ENCODE data around the gene TRMT11.
"Not testable (repeated sequence)": the region's sequence is repeated elsewhere in the genome, so short reads cannot be mapped to it uniquely, and the experiment has no call there.

TRMT11 gene

GRCh38 chr6:125986301-125987025 lies at the start of gene TRMT11:
Gene TRMT11 (plus strand): TSS chr6:125986540. CDS start chr6:125986551, 11 bp downstream.
- DNase-seq (ENCODE audit: low spot score): peak; percentile 92

- no peak for DNase-seq (ENCODE audit: low spot score)
These were observed 47.3 kb upstream of the TRMT11 start for GRCh38 chr6:125939026-125939425.

- no peak for DNase-seq (ENCODE audit: low spot score)
These were observed 46.5 kb upstream of the TRMT11 start for GRCh38 chr6:125939791-125940190.

GRCh38 chr6:125940247-125941041 lies 45.9 kb upstream of the TRMT11 start:
- DNase-seq (ENCODE audit: low spot score): no peak

- DNase-seq (ENCODE audit: low spot score): no peak
These were observed 43.4 kb upstream of the TRMT11 start for GRCh38 chr6:125942672-125943527.

- no peak for DNase-seq (ENCODE audit: low spot score)
These were observed 42.6 kb upstream of the TRMT11 start for GRCh38 chr6:125943528-125944433.

GRCh38 chr6:125944434-125944816 lies 41.9 kb upstream of the TRMT11 start:
- no peak for DNase-seq (ENCODE audit: low spot score)

- no peak for DNase-seq (ENCODE audit: low spot score)
These were observed 41.4 kb upstream of the TRMT11 start for GRCh38 chr6:125944896-125945295.

GRCh38 chr6:125945378-125946141 lies 40.8 kb upstream of the TRMT11 start:
- no peak for DNase-seq (ENCODE audit: low spot score)

GRCh38 chr6:125947615-125948014 lies 38.7 kb upstream of the TRMT11 start:
- no peak for DNase-seq (ENCODE audit: low spot score)

- no peak for DNase-seq (ENCODE audit: low spot score)
These were observed 37.9 kb upstream of the TRMT11 start for GRCh38 chr6:125948455-125948854.

GRCh38 chr6:125949069-125949468 lies 37.3 kb upstream of the TRMT11 start:
- DNase-seq (ENCODE audit: low spot score): no peak

- no peak for DNase-seq (ENCODE audit: low spot score)
These were observed 36.0 kb upstream of the TRMT11 start for GRCh38 chr6:125950293-125950692.

GRCh38 chr6:125950716-125951115 lies 35.6 kb upstream of the TRMT11 start:
- DNase-seq (ENCODE audit: low spot score): not testable (repeated sequence)

- no peak for DNase-seq (ENCODE audit: low spot score)
These were observed 35.0 kb upstream of the TRMT11 start for GRCh38 chr6:125951323-125951722.

GRCh38 chr6:125952764-125953501 lies 33.4 kb upstream of the TRMT11 start:
- DNase-seq (ENCODE audit: low spot score): peak; percentile 74

- peak; percentile 64 for DNase-seq (ENCODE audit: low spot score)
These were observed 32.9 kb upstream of the TRMT11 start for GRCh38 chr6:125953502-125953875.

GRCh38 chr6:125954735-125955339 lies 31.5 kb upstream of the TRMT11 start:
- no peak for DNase-seq (ENCODE audit: low spot score)

- DNase-seq (ENCODE audit: low spot score): no peak
These were observed 30.4 kb upstream of the TRMT11 start for GRCh38 chr6:125955973-125956372.

Data from ecto neural progenitor cell (in vitro differentiated cells).